HepG2 (cell line): Measurements from ENCODE around the gene SIDT1. TPM values are rescaled to one million over a fixed set of nuclear protein-coding genes. Genes with fewer than 3 reads are reported as not detected.
A peak's percentile ranks its signal among the peaks of the same experiment; 100 is the strongest.

Experiments used
- CBX1 ChIP-seq: IDR thresholded peaks from one replicate; pipeline ENCODE4 v1.6.1; 2016; ENCODE audit warnings: antibody characterized with exemption, low read depth
- EEA1 ChIP-seq: sonication (generic); formaldehyde crosslinking; IDR thresholded peaks from 2 replicates; pipeline ENCODE4 v1.5.1; 2020; ENCODE audit warnings: mild to moderate bottlenecking, missing genetic modification reagents, borderline replicate concordance
- FOXA1 ChIP-seq, 2 experiments: fragments of 450-650 bp in 1 of 2; sonication (generic) in 1 of 2; formaldehyde crosslinking in 1 of 2; IDR thresholded peaks; 2 replicates each; pipeline versions ENCODE4 v1.4.0 to v1.6.1; 2016 to 2020; ENCODE audit warnings: missing genetic modification reagents in 1 of 2
- FOXA3 ChIP-seq: IDR thresholded peaks from 2 replicates; pipeline ENCODE4 v1.6.1; 2016; ENCODE audit warnings: missing genetic modification reagents, missing compliant biosample characterization
- GFI1 ChIP-seq: sonication (generic); formaldehyde crosslinking; IDR thresholded peaks from 2 replicates; pipeline ENCODE4 v1.5.0; 2020; ENCODE audit warnings: missing genetic modification reagents, mild to moderate bottlenecking, borderline replicate concordance
- HNF1B ChIP-seq: sonication (generic); formaldehyde crosslinking; IDR thresholded peaks from 2 replicates; pipeline ENCODE4 v1.5.1; 2020; ENCODE audit warnings: mild to moderate bottlenecking, moderate library complexity, missing genetic modification reagents
- HNRNPL ChIP-seq: fragments of 200-400 bp; formaldehyde crosslinking; IDR thresholded peaks from 2 replicates; pipeline ENCODE4 v1.6.1; 2017; ENCODE audit warnings: mild to moderate bottlenecking, low read depth, low read length
- JUNB ChIP-seq: sonication (generic); formaldehyde crosslinking; IDR thresholded peaks from 2 replicates; pipeline ENCODE4 v1.8.0; 2022; ENCODE audit warnings: missing genetic modification reagents, mild to moderate bottlenecking, borderline replicate concordance
- MEIS2 ChIP-seq: sonication (generic); formaldehyde crosslinking; IDR thresholded peaks from 2 replicates; pipeline ENCODE4 v1.9.0; 2021; ENCODE audit warnings: mild to moderate bottlenecking, missing genetic modification reagents
- MLX ChIP-seq: IDR thresholded peaks from 2 replicates; pipeline ENCODE4 v1.6.1; 2016
- SALL2 ChIP-seq: sonication (generic); formaldehyde crosslinking; IDR thresholded peaks from 2 replicates; pipeline ENCODE4 v1.8.1; 2023; ENCODE audit warnings: mild to moderate bottlenecking, missing genetic modification reagents, inconsistent platforms
- TARDBP ChIP-seq: sonication (generic); formaldehyde crosslinking; IDR thresholded peaks from 2 replicates; pipeline ENCODE4 v1.8.0; 2022; ENCODE audit warnings: mild to moderate bottlenecking, missing genetic modification reagents
- TBX3 ChIP-seq: fragments of 450-650 bp; IDR thresholded peaks from 2 replicates; pipeline ENCODE4 v1.6.1; 2017; ENCODE audit warnings: antibody characterized with exemption, mild to moderate bottlenecking, inconsistent platforms, borderline replicate concordance
- ZMAT3 ChIP-seq: sonication (generic); formaldehyde crosslinking; conservative IDR thresholded peaks from 2 replicates; pipeline ENCODE4 v1.7.0; 2021; ENCODE audit warnings: missing genetic modification reagents
- polyA plus RNA-seq, 8 experiments: library from polyadenylated mRNA; depleted of rRNA in 3 of 8; stranded (reverse) in 7 of 8; unstranded in 1 of 8; fragments of >200 nt; fragmentation: Illumina TruSeq in 4 of 8; extraction: Trizol in 4 of 8; gene quantifications; 2 replicates each; pipeline versions ENCODE4 v1.2.1 to v1.2.3, GENCODE V29; 2011 to 2016; ENCODE audit warnings: low read depth in 4 of 8, missing spikeins in 1 of 8, mixed read lengths in 1 of 8; ENCODE audit not compliant: insufficient read depth in 1 of 8
- total RNA-seq, 5 experiments: library from RNA; depleted of rRNA; stranded (reverse); fragments of >200 nt; fragmentation: Illumina TruSeq; extraction: Trizol; gene quantifications; 2 replicates each; pipeline ENCODE4 v1.2.3, GENCODE V29; 2016; ENCODE audit warnings: low read depth in 1 of 5
- TF ChIP-seq, protein P1 (sequence below): sonication (generic); formaldehyde crosslinking; conservative IDR thresholded peaks from 2 replicates; pipeline ENCODE4 v1.4.0; 2020; ENCODE audit warnings: mild to moderate bottlenecking, missing genetic modification reagents, moderate library complexity
- TF ChIP-seq, protein P2 (sequence below): sonication (generic); formaldehyde crosslinking; IDR thresholded peaks from 2 replicates; pipeline ENCODE4 v1.4.0; 2020; ENCODE audit warnings: mild to moderate bottlenecking, low read depth, missing genetic modification reagents
- TF ChIP-seq, protein P3 (sequence below): sonication (generic); formaldehyde crosslinking; IDR thresholded peaks from 2 replicates; pipeline ENCODE4 v1.9.0; 2022; ENCODE audit warnings: missing genetic modification reagents, mild to moderate bottlenecking, borderline replicate concordance
- TF ChIP-seq, protein P4 (sequence below): sonication (generic); formaldehyde crosslinking; IDR thresholded peaks from 2 replicates; pipeline ENCODE4 v1.5.0; 2020; ENCODE audit warnings: missing genetic modification reagents

Gene SIDT1
- total and polyA plus RNA-seq, 2 of the 13 experiments (the other 11 are each of a cell fraction or from before 2014, with no cell fraction given): 0.07 TPM

GRCh38 chr3:113555138-113555537 lies 22.8 kb downstream of the SIDT1 start (continued):
- TF ChIP-seq, protein P1, sequence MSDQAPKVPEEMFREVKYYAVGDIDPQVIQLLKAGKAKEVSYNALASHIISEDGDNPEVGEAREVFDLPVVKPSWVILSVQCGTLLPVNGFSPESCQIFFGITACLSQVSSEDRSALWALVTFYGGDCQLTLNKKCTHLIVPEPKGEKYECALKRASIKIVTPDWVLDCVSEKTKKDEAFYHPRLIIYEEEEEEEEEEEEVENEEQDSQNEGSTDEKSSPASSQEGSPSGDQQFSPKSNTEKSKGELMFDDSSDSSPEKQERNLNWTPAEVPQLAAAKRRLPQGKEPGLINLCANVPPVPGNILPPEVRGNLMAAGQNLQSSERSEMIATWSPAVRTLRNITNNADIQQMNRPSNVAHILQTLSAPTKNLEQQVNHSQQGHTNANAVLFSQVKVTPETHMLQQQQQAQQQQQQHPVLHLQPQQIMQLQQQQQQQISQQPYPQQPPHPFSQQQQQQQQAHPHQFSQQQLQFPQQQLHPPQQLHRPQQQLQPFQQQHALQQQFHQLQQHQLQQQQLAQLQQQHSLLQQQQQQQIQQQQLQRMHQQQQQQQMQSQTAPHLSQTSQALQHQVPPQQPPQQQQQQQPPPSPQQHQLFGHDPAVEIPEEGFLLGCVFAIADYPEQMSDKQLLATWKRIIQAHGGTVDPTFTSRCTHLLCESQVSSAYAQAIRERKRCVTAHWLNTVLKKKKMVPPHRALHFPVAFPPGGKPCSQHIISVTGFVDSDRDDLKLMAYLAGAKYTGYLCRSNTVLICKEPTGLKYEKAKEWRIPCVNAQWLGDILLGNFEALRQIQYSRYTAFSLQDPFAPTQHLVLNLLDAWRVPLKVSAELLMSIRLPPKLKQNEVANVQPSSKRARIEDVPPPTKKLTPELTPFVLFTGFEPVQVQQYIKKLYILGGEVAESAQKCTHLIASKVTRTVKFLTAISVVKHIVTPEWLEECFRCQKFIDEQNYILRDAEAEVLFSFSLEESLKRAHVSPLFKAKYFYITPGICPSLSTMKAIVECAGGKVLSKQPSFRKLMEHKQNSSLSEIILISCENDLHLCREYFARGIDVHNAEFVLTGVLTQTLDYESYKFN (CRISPR knock-in tag): peak; percentile 93
- TF ChIP-seq HNF1B (no peak), EEA1 (CRISPR knock-in tag) (no peak), TARDBP (peak; percentile 49; the same call in 1 of the 2 replicates), MLX (CRISPR knock-in tag) (0 out of 2 replicates have a peak, but pooled peaks have one; percentile 33), JUNB (CRISPR knock-in tag) (peak; percentile 71; the same call in 1 of the 2 replicates), SALL2 (CRISPR knock-in tag) (no peak), TBX3 (peak; percentile 29; the same call in 1 of the 2 replicates), HNRNPL (no peak), FOXA3 (CRISPR knock-in tag) (peak; percentile 83), FOXA1 (IDR thresholded peaks at IDR 0.05) (peak; percentile 54), FOXA1 (CRISPR knock-in tag; IDR thresholded peaks at IDR 0.05) (peak; percentile 80), MEIS2 (CRISPR knock-in tag) (0 out of 2 replicates have a peak, but pooled peaks have one; percentile 43), GFI1 (CRISPR knock-in tag) (peak; percentile 82), ZMAT3 (no peak), CBX1 (no peak)
- TF ChIP-seq, protein P2, sequence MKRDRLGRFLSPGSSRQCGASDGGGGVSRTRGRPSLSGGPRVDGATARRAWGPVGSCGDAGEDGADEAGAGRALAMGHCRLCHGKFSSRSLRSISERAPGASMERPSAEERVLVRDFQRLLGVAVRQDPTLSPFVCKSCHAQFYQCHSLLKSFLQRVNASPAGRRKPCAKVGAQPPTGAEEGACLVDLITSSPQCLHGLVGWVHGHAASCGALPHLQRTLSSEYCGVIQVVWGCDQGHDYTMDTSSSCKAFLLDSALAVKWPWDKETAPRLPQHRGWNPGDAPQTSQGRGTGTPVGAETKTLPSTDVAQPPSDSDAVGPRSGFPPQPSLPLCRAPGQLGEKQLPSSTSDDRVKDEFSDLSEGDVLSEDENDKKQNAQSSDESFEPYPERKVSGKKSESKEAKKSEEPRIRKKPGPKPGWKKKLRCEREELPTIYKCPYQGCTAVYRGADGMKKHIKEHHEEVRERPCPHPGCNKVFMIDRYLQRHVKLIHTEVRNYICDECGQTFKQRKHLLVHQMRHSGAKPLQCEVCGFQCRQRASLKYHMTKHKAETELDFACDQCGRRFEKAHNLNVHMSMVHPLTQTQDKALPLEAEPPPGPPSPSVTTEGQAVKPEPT (CRISPR knock-in tag): no peak
- TF ChIP-seq, protein P3, sequence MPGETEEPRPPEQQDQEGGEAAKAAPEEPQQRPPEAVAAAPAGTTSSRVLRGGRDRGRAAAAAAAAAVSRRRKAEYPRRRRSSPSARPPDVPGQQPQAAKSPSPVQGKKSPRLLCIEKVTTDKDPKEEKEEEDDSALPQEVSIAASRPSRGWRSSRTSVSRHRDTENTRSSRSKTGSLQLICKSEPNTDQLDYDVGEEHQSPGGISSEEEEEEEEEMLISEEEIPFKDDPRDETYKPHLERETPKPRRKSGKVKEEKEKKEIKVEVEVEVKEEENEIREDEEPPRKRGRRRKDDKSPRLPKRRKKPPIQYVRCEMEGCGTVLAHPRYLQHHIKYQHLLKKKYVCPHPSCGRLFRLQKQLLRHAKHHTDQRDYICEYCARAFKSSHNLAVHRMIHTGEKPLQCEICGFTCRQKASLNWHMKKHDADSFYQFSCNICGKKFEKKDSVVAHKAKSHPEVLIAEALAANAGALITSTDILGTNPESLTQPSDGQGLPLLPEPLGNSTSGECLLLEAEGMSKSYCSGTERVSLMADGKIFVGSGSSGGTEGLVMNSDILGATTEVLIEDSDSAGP (CRISPR knock-in tag): no peak
- TF ChIP-seq, protein P4, sequence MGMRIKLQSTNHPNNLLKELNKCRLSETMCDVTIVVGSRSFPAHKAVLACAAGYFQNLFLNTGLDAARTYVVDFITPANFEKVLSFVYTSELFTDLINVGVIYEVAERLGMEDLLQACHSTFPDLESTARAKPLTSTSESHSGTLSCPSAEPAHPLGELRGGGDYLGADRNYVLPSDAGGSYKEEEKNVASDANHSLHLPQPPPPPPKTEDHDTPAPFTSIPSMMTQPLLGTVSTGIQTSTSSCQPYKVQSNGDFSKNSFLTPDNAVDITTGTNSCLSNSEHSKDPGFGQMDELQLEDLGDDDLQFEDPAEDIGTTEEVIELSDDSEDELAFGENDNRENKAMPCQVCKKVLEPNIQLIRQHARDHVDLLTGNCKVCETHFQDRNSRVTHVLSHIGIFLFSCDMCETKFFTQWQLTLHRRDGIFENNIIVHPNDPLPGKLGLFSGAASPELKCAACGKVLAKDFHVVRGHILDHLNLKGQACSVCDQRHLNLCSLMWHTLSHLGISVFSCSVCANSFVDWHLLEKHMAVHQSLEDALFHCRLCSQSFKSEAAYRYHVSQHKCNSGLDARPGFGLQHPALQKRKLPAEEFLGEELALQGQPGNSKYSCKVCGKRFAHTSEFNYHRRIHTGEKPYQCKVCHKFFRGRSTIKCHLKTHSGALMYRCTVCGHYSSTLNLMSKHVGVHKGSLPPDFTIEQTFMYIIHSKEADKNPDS: no peak
